Measurements from ENCODE around the gene FABP3.
"Not testable (repeated sequence)": the region's sequence is repeated elsewhere in the genome, so short reads cannot be mapped to it uniquely, and the experiment has no call there.

The FABP3 gene

GRCh38 chr1:31397360-31398095 is 24.7 kb upstream of the FABP3 start:
- DNase-seq: no peak

GRCh38 chr1:31396633-31397351 is 23.9 kb upstream of the FABP3 start:
- DNase-seq: no peak

DNA sequence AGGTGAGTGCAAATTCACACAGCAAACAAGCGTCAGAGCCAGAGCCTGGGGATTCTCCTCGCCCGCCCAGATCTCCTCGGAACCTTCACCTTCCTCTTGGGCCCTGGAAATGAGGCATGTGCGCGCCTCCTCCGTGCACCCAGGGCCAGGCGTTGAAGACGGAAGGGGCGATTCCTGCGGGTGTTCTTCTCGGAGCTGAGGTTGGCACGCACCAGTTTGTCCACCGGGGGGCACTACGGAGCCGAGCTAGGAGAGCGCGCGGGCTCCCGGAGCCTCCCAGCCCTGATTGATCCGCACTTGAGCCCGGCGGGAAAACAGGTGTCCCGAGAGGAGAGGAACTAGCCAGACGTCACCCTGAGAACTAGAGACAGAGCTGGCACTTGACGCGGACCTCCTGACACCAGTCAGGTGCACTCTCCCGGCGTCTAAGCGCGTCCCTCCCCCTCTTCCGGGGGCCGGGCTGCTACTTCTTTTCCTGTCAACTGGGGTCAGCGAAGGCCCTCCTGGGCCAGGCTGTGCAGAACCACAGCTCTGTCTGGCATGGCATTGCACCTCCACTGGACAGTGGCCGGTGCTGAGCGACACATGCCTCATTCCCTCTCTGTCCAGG is 21.8 kb upstream of the FABP3 start:
- DNase-seq: peak; percentile 80

GRCh38 chr1:31393463-31393862 is 20.6 kb upstream of the FABP3 start:
- DNase-seq: no peak

DNA sequence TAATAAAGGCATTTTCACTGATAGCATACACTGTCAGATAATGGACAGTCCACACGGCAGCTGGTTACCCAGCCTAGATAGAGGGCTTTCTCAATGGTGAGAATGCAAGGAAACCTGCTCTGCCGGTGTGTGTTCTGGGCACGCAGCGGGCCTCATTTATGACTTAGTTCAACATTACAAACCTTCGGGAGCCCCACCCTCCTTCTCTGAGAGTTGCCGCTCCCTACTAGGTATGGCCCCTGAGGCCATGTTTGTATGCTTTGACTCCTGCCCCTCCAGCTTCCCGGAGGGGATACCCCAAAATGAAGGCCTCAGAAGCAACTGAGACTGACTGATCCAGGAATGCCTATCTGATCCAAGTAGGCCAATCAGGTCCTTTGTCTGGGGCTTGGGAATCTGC is 17.2 kb upstream of the FABP3 start:
- DNase-seq: no peak

GRCh38 chr1:31389616-31390015 is 16.7 kb upstream of the FABP3 start:
- DNase-seq: no peak

GRCh38 chr1:31387612-31388011 is 14.7 kb upstream of the FABP3 start:
- no peak for DNase-seq

DNA sequence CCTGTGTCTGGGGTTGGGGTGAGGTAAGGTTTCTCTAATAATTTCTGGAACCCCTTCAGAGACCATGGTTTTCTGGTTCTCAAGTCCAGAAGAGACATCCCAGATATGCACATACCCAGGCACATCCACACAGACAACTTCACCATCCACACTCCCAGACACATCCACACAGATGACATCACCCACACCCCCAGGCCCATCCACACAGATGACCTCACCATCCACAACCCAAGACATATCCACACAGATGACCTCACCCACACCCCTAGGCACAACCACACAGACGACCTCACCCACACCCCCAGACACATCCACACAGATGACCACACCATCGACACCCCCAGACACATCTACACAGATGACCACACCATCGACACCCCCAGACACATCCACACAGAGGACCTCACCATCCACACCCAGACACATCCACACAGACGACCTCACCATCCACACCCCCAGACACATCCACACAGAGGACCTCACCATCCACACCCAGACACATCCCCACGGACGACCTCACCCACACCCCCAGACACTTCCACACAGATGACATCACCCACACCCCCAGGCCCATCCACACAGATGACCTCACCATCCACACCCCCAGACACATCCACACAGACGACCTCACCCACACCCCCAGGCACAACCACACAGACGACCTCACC is 13.8 kb upstream of the FABP3 start:
- not testable (repeated sequence) for DNase-seq

DNA sequence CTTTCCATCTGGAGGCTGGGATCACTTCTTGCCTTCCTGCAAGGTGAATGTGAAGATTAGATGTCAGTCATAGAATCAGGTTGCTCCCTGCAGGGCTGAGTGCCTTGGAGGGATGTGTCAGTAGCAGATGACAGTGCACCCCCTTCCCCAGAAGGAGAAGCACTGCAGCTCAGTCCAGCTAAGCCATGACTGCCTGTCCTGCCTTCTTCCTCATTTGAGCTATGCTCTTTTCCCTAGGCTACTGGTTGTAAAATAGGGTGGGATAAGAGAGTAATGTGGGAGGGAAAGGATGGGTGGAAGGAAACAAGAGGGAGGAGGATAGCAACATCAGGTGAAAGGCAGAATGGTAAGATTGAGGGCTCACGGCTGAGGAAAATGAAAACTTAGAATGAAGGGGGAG is 11.1 kb upstream of the FABP3 start:
- no peak for DNase-seq

- DNase-seq: no peak
Measured at GRCh38 chr1:31382379-31382989, 9.6 kb upstream of the FABP3 start.

- no peak for DNase-seq
Measured at GRCh38 chr1:31381394-31382294, 8.8 kb upstream of the FABP3 start.

GRCh38 chr1:31380181-31380580 is 7.3 kb upstream of the FABP3 start:
- no peak for DNase-seq

- DNase-seq: no peak
Measured at GRCh38 chr1:31378001-31378400, 5.1 kb upstream of the FABP3 start.

- DNase-seq: no peak
Measured at GRCh38 chr1:31377364-31377863, 4.5 kb upstream of the FABP3 start.

DNA sequence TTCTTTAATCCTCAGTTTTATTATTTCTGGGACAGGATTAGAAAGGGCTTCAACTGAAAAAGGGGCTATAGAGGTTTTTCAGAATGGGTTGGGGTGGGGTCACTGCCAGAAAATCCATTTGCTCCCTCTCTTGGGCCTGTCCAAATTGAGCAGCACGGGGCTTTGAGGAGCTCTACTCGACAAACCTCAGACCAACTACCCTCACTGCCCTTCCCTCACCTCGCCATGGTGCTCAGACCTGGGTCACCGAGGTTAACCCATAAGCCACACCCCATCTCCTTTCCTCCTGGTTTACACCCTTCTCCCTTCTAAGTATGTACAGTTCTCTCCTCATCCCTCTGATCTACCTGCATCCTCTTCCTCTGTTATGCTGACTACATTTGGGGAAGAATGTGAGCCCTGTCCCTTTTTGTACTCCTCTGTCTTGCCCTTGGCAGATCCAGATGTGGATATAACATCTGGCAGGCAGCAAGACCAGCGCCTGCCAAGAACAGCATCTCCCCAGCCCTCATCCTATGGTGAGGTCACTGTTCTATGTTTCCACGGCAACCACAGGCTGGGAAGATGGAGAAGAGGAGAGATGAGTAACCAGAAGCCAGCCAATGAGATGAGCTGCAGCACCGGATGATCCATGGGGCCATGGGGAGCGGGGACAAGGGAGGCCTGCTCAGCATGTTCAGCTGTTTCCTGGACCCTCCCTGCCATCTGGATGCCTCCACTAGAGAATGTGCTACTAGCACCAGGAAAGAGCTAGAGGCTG is 3.7 kb upstream of the FABP3 start:
- DNase-seq: peak; percentile 36

- no peak for DNase-seq
Measured at GRCh38 chr1:31374511-31375196, 1.8 kb upstream of the FABP3 start.

GRCh38 chr1:31373897-31374486 is 1.1 kb upstream of the FABP3 start:
- DNase-seq: no peak

DNA sequence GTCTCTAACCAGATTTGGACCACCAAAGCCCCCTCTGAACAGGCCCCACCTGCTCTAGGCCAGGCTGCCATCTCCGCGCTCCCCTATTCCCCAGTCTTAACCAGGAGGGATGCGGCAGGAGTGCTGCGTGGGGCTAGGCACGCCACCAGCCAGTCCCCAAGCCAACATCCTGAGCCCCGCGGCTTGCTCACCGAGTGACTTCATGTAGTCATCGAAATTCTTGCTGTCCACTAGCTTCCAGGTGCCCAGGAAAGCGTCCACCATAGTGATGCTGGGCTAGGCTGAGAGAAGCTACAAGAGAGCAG is 173 bp downstream of the FABP3 start:
- no peak for DNase-seq

DNA sequence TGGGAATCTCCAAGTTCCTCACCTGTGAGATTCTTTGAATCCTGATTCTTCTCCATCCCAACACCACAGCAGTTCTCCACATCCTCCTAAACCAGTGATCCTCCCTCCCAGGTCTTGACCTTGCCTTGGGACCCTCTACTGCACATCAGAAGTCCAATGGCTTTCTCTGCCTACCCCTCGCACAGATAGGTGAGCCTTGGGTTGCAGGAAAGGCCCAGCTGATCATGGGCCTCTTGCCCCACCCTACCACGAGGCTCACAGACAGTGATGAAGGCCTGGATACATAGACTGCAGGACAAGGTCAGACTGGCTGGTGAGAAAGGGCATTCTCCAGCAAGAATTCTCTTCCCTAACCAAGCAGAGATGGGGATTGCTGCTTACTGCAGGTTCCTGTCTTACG is 825 bp downstream of the FABP3 start:
- DNase-seq: no peak
